C1 segment of cervical spinal cord (tissue), 14 donors: ENCODE data around the gene DPH1.
"Not testable (repeated sequence)": the region's sequence is repeated elsewhere in the genome, so short reads cannot be mapped to it uniquely, and the experiment has no call there.

Source experiments
- DNase-seq, 14 donors: peaks; one replicate each; lab custom pipeline; 2025; lab: John Stamatoyannopoulos, UW

The DPH1 gene

DNA sequence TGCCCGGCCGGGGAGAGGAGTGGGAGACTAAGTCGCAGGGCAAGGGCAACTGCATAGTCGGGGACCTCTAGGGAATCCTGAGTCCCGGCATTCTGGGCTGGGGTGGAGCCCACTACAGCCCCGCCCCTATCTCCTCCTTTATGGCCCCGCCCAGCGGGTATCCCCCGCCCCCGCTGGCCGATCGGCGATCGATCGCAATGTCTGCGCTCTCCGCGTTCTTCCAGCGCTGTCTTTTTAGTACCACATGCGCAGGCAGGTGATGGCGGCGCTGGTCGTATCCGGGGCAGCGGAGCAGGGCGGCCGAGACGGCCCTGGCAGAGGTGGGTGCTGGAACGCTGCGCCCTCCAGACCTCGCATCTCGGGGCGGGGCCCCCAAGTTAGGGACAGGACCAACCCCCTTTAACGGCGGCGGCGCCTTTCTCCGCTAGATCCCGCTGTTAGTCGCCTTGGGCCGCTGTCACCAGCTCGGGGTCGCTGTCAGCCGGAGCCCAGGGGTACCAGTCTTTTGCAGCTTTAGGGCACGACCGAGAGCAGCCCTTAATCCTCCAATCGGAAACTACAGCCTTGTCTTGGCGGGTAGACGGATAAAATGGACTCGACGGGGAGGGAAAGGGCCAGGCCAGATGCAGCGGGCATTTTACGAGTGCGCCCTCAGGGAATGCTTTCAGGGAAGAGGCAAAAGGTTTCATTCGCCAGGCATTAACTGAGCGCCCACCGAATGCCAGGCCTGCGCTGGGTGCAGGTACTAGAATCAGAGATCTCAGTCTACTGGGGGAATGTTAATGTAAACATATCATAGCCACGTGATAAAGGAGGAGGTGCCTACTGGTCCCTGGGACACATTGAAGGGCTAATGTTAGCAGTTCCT is at the start of gene DPH1:
DPH1 (plus strand) TSS at position 243 of the 868 bp plus-strand sequence; CDS start at position 260, 17 bp downstream.
- peak in 13 of 14 donors; percentile 37 to 91 (median 81) for DNase-seq

DNA sequence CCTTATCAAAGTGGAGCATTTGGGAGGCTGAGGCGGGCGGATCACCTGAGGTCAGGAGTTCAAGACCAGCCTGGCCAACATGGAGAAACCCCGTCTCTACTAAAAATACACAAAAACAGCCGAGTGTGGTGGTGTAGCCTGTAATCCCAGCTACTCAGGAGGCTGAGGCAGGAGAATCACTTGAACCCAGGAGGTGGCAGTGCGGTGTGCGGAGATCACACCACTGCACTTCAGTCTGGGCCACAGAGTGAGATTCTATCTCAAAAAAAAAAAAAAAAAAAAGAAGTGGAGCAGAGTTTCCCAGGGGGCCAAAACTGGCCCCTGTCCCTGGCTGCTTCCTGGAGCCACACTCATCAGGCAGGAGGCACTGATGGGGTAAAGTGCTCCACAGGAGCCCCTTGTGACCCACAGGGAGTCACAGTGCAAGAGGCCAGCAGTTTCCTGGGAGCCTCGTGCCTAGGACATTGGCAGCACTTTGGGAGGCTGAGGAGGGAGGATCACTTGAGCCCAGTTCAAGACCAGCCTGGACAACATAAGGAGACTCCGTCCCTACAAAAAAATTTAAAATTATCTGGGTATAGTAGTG is 49.2 kb upstream of the DPH1 start:
- no peak for DNase-seq

DNA sequence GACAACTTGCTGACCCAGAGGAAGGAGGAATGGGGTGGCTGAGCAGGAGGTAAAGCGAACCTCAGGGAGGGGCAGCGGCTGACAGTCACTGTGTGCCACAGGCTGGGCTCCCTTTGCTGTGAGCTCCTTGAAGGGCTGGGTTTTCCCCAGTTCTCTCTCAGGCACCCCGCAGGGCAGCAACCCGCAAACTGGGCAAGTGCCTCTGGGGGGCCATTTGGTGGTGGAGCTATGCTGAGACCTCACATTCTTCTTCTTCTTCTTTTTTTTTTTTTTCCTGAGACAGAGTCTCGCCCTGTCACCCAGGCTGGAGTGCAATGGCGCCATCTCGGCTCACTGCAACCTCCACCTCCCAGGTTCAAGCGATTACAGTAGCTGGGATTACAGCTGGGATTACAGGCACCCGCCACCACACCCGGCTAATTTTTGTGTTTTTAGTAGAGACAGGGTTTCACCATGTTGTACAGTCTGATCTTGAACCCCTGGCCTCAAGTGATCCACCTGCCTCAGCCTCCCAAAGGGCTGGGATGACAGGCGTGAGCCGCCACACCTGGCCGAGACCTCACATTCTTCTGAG is 47.1 kb upstream of the DPH1 start:
- DNase-seq: not testable (repeated sequence)

DNA sequence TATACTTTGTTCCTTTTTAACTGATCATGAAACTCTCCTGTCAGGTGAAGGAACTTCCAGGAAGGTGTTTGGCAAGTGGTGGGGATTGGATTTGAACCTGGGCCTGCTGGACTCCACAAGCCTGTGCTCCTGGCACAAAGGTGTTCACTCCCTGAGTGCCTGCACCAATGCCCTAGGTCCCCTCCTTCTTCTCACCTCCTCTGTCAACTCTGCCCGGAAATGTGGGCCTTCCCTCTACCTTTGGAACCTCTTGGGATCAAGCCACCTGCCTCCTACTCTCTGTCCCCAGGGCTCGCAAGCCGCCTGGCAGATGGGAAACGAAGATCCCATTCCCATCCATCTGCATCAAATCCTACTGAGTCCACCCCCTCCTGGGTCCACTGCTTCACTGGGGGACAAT is 44.9 kb upstream of the DPH1 start:
- DNase-seq: no peak

DNA sequence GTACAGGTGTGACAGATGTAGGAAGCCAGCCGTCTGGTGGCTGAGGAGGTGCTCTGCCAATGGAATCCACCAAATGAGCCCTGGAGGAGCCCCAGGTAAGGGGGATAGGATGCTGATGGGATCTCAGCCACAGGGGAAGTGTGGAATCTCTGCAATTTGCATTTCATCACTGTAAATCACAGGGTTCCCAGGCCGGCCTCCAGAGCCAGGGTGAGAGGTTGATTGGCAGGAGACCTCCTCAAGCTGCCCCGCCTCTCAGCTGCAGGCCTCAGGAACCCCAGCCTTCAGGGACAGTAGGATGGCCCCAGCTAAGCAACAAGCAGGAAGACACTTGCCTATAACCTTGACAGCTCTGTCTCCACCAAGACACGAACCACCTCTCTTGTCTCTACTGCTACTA is 44.3 kb upstream of the DPH1 start:
- DNase-seq: no peak

DNA sequence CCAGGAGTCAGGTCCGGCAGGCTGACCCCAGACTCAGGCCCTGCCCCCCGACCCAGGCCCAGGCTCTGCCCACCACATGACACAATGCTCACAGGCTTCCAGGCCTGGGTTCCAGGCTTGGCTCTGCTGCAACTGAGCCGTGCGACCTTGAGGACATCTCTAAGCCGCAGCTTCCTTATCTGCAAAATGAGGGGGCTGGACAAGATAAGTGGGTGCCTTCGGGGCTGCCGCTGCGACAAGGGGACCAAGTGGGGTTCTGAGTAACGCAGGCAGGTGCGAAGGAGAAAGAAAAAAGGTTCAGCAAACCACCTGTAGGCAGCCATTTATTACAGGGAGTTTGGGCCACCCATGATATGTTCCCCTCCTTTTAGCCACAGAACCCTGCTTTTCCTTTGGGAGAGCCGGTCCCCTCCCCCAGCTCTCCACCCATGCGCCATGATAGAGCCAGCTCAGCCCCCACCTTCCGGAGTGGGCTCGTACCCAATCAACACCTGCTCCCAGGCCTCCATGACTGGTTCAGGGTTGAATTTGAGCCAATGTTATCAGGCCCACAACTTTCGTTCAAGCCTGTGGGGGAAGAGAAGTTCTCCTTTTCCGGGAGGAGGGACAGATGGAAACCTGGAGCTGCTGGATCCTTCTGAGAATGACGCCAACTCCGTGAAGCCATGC is 43.0 kb upstream of the DPH1 start:
- no peak for DNase-seq

DNA sequence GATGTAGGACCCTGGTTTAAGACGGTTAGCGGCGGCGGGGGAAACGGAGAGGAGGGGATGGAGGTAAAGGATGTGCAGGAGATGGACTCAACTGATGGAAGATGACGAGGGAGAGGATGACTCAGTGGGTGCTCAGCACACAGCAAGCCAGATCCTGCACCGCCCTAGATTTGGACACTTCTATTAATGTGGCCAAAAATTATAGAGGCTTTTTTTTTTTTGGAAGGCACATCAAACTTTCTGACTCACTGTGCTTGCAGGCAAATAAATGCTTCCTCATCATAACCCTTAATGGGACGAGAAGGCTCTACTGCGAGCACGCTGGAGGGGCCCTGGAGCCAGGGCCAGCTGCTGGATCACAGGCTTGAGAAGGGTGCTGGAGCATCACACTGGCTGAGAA is 40.8 kb upstream of the DPH1 start:
- DNase-seq: no peak

DNA sequence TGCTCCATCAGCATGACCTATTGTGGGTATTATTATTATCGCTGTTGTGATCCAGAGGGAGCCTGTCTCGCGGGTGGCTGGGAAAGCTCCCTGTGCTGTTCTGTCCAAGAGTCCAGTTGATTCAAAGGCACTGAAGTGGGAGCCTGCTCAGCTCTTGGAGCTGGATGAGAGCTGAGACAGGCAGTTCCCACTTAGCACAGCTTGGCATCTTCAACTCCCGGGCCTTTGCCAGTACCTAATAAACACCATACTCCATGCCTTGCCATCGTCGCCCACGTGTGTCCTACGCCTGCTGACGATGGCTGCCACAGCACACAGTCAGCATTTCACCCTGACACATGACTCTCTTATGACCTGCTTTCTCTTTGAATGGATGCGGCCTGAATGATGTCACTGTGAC is 37.4 kb upstream of the DPH1 start:
- peak in 2 of 14 donors; percentile 32 to 59 for DNase-seq

DNA sequence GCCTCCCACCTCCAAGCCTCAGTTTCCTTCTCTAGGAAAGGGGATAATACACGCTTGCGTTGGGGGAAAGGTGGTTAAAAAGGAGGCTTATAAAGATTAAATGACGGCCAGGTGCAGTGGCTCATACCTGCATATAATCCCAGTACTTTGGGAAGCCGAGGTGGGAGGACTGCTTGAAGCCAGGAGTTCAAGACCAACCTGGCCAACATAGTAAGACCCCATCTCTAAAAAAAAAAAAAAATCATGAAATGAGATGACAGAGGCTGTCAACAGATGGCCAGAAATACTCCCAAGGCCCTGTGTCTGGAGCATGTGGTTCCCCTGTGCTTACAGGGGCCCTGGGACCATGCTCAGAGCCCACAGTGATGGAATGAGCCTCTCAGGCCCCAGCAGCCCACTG is 35.2 kb upstream of the DPH1 start:
- no peak for DNase-seq

DNA sequence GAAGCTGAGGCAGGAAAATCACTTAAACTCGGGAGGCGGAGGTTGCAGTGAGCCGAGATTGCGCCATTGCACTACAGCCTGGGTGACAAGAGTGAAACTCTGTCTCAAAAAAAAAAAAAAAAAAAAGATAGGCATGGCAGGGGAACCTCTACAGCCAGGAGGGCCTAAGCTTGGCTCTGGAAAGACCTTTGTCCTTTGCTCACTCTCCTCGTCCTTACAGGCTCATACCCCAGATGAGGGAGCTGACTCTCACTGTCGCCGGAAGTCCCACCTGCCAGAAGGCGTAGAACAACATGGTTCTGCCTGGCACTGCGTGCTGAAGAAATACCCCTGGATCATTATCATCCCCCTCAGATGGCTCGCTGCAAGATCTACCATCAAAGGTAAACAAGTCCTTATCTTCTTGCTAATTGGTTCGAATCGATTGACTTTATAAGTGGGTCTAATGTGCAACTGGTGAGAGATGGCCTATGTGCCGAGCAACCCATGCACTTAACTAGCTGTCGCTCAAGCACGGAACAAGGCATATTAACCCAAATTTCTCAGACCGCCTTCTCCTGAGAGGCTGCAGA is 34.5 kb upstream of the DPH1 start:
- no peak for DNase-seq

DNA sequence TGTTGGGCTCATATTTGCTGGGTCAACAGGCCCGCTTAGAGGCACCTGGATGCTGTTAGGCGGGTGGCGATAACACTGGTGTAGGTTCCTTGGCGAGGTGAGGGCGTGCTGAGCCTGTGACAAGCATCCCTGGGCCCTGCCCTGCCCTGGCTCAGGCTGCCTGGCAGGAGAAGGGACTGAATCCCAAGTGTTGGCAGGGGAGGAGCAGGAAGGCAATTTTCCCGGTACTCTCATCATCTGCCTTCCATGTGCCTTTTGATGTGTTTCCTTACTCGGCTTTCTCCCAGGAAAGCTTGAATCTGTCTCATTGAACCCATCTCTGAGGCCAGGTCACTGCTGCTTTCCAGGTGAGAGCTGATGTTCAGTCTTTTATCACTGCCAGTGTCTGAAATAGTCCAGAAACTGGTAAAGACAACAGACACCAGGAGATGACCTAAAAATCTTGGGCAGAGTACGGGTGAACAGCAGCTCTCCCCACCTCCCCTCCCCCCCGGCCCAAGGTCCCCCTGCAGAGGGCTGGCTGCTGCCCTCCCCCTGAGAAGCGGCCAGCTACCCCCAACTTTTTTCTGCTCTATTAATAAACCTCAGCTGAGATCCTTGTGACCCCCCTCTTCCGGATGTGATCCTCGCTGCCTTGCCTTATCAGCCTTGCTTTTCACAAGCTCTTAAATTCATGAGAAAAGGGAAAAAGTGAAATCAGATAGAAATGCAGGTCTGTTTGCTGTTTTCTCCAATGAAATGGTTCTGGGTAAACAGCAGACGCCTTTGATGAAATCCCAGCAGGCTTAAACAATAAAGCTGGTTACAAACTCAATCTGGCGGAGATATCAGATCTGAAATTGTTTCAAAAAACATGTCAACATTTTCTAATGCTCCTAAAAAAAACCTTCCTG is 33.8 kb upstream of the DPH1 start:
- DNase-seq: peak in 1 of 14 donors; percentile 84

DNA sequence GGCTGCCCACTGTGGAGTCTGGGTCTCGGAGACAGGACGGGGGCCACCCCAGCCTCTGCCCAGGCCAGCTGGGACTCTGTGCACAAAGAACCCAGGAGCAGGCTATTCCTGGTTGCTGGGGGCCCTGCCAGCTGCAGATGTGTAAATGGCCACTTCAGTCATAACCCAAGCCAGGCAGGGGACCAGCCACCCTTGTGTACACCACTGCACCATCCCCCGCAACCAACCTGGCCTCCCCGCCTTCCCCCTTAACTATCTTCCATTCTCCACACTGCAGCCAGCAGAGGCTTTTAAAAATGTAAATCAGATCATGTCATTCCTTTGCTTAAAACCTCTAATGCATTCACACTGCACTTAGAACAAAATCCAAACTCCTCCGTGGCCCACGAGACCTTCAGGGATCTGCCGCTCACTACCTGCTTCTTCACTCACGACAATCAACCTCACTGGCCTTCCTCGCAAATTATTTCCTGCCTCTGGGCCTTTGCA is 33.1 kb upstream of the DPH1 start:
- no peak for DNase-seq

DNA sequence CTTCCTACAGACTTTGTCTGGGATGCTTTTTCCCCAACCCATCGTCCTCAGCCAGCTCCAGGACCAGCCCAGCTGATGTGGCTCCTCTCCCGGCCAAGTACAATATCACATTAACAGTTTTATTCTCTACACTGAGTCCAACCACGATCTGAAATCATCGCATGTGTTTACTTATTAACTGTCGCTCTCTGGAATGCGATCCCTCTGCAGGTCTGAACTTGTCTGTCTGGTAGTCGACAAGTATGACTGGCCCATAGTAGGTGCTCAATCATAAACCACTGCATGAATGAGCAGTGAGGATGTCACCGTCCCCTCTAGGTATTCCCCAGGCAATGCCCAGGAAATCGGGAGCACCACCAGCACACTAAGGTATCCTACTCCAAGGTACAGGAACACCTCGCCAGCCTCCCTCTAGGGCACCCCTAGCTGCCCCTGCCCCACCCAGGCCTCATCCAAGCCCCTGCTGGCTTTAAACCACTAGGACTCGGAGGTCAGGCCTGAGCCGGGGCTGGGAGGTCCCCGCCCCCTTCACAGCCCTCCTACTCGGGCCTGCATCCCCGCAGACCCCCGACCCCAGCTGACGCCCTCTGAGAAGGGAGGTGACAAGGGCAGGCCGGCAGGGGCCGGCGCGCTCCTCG is 32.5 kb upstream of the DPH1 start:
- no peak for DNase-seq

DNA sequence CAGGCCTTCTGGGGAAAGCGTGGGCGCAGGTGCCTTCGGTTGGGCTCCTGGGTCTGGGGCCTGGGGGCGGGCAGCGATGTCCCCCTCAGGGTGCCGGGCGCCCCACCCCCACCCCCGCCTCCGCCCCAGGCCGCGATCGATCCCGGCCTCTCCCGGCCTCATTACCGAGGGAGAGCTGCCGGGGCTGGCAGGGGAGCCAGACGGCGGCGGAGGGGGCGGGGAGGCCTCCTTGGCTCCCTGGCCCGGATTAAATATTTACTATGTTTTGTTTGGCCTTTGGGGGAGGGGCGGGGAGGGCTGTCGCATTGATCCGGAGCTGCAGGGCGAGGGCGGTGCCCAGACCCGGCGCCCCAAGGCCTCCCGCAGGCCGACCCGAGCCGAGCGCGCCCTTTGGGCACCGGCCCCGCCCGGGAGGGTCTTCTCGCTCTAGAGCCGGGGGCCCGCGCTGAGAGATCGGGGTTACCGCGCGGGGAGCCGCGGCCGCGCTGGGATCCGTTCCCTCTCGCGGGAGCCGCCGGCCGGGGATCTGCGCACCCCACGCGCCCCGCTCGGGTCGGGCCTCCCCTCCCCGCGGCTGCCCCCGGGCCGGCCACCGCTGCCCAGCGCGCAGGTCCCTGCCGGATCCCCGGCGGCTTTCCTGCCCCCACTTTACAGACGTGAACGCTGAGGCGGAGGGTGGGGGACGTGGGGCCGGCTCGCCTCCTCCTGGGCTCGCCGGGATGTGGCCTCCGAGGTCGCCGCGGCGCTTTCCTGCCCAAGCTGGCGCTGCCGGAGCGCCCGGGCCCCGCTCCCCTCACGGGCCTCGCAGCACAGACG is 31.8 kb upstream of the DPH1 start:
- no peak for DNase-seq

DNA sequence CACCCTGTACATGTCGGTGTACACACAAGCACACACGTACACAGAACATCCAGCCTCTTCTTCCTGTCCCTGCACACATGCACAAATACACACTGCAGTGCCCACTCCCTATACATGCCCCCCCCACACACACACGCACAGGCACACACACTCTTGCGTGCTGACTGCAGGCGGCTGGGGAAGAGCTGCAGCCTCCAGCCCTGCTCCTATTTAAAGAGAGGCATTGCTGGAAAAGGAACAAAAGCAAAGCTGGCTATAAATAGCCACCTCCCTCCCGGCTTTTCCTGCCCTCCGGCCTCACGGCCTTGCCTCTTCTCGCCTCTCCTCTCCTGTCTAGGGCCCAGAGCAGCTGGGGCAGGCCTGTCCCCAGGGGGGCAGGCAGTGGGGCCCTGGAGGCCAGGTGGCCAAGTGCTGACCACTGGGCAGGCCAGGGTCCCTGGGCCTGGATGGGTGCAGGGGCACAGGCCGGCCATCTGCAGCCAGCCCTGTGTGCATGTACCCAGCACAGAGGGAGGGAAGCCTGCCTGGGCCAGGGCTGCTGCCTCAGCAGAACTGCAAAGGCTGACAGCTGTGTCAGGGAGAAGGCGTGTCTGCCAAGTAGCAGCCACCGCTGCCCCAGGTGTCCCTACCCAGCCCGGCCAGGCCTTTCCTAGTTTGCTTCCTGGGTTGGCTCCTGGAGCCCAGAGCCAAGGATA is 30.2 kb upstream of the DPH1 start:
- peak in 9 of 14 donors; percentile 16 to 89 (median 59) for DNase-seq

DNA sequence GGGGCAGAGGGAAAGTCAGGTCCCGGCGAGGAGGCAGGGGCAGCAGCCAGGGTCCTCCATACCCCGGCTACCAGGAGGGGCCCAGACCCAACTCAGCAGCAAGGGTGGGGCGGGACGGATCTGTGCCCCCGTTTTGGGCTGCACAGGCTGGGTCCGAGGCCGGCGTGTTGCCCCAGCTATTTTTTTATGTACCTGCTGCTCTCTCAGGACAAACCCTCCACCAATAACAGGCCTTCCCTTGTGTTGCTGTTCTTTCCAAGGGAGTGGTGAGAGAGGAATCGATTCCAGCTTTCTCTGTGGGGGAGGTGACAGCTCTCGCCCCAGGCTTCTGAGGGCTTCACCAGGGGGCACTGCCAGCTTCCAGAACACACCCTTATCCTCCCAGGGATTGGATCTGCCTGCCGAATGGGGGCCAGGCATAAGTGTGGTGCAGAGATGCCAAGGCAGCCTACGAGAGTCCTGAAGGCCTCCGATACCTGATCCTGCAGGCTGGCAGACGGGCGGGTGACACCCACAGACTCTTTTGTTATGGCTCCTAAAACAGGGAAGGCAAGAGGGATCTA is 27.1 kb upstream of the DPH1 start:
- DNase-seq: no peak

DNA sequence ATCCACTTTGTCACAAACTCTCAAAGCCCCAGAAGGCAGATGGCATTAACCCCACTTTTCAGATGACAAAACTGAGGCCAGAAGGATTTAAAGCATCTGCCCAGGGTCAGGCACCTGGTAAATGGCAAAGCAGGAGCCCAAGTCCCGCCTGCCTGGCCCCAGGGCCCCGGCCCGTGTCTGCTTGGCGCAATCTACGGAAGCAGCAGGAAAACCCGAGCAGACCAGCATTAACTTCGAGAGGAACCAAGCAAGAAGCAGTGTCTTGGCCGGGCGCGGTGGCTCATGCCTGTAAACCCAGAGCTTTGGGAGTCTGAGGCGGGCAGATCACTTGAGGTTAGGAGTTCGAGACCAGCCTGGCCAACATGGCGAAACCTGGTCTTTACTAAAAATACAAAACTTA is 26.4 kb upstream of the DPH1 start:
- no peak for DNase-seq

DNA sequence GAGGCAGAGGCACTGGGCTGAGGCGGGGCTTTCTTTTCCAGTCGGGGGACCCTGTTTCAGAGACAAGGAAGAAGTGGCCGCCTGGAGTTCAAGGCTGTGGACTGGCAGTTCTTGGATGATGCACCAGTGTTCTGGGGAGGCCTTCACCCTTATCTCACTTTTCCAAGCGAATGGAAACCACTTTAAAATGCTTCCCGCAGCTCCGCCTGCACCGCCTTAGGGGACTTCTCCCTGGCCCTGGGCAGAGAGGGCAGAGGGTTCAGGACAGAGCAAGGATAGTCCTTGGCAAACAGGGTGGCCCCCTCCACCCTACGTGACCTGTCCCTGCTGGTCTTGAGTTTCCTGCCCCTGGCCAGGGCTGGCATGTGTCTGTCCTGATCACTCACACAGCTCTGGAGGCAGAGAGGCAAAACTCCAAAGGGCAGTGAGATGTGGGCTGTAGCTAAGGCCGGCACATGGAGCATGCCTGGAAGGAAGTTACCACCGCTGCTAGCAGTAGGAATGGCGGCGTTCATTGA is 25.5 kb upstream of the DPH1 start:
- no peak for DNase-seq
